Gastrocnemius medialis (tissue), 4 donors: ENCODE data around the gene ALDH8A1. TPM values are rescaled to one million over a fixed set of nuclear protein-coding genes. Genes with fewer than 3 reads are reported as not detected.

Experiments
- ATAC-seq, 2 donors: fragments of 150-250 bp; one replicate each; pipeline ENCODE4 v1.9.1; 2016
- DNase-seq, 2 donors: peaks; one replicate each; pipeline ENCODE4 v3.0.0-alpha.2; 2019
- H3K27ac ChIP-seq, 4 donors: fragments of 200-600 bp; sonication (generic); 1 replicate in 1 of 4; 2 replicates in 3 of 4; pipeline ENCODE4 v1.5.1; 2016 to 2018; ENCODE audit warnings: mild to moderate bottlenecking in 2 of 4, moderate library complexity in 1 of 4
- H3K27me3 ChIP-seq, 3 donors: fragments of 200-600 bp; sonication (generic) in 2 of 3; 1 replicate in 1 of 3; 2 replicates in 2 of 3; pipeline versions ENCODE4 v1.5.1 to v1.6.0; 2016 to 2019; ENCODE audit warnings: mild to moderate bottlenecking in 1 of 3, moderate library complexity in 1 of 3
- H3K36me3 ChIP-seq, 2 donors: fragments of 200-600 bp; sonication (generic) in 1 of 2; one replicate each; pipeline ENCODE4 v1.5.1; 2017 to 2018
- H3K4me1 ChIP-seq, 2 donors: fragments of 200-600 bp; sonication (generic) in 1 of 2; one replicate each; pipeline ENCODE4 v1.5.1; 2016 to 2017; ENCODE audit warnings: mild to moderate bottlenecking in 2 of 2
- H3K4me3 ChIP-seq, 4 donors: fragments of 200-600 bp; sonication (generic) in 3 of 4; 1 replicate in 1 of 4; 2 replicates in 3 of 4; pipeline ENCODE4 v1.5.1; 2016 to 2019; ENCODE audit warnings: mild to moderate bottlenecking in 2 of 4
- H3K9me3 ChIP-seq, 3 donors: fragments of 200-600 bp; sonication (generic) in 2 of 3; 1 replicate in 1 of 3; 2 replicates in 2 of 3; pipeline ENCODE4 v1.5.1; 2016 to 2019
- POLR2A ChIP-seq, 2 donors: fragments of 450-650 bp; IDR thresholded peaks; one replicate each; pipeline ENCODE4 v1.6.1; 2017; ENCODE audit warnings: antibody characterized with exemption in 2 of 2, mild to moderate bottlenecking in 2 of 2, moderate library complexity in 2 of 2
- in situ Hi-C, 4 donors: fragments of 200-750 bp; cut with MboI; loops; one replicate each; pipeline versions ENCODE4 v1.15.0 to v1.8.0; 2017; ENCODE audit warnings: low sequenced_read_pairs in 4 of 4
- intact Hi-C: fragments of 100-400 bp; cut with DNase I; formaldehyde crosslinking; loops from one replicate; pipeline ENCODE4 v1.15.1; 2023; ENCODE audit warnings: low total_unique reads
- total RNA-seq, 4 donors: library from RNA; depleted of rRNA; stranded (reverse); fragments of >200 nt; gene quantifications; one replicate each; pipeline versions ENCODE4 v1.1.0 to v1.2.3, GENCODE V29; 2016
- TF ChIP-seq, protein P1 (sequence below), 5 experiments: fragments of 450-650 bp in 3 of 5; fragments of 200-600 bp in 2 of 5; sonication (generic) in 2 of 5; IDR thresholded peaks in 4 of 5; conservative IDR thresholded peaks in 1 of 5; 1 replicate in 4 of 5; 2 replicates in 1 of 5; pipeline ENCODE4 v1.5.1; 2016 to 2019; ENCODE audit warnings: antibody characterized with exemption in 5 of 5, mild to moderate bottlenecking in 3 of 5, moderate library complexity in 3 of 5

The ALDH8A1 gene
- total RNA-seq, 4 donors from 2014 or later: 0.55 to 2.1 (median 0.58) TPM; not detected in 1

DNA sequence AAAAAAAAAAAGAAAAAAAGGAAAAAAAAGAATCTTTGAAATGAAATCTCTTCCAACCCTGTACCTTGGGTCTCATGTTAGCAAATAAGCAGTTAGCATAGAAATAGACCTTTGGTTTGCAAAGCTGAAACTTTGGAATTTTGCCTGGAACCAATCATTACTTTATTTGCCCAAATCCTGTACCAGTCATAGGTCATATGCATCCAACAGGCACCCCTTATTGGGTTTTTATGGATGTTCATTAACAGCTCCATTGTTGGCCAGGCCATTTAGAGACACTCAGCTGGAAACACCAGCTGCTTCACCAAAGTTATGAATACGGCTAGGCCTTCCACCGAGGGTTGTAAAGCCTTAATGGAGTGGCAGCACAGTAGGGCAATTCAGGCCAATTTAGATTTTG, 53.0 kb downstream of the ALDH8A1 start:
- TF ChIP-seq, protein P1, sequence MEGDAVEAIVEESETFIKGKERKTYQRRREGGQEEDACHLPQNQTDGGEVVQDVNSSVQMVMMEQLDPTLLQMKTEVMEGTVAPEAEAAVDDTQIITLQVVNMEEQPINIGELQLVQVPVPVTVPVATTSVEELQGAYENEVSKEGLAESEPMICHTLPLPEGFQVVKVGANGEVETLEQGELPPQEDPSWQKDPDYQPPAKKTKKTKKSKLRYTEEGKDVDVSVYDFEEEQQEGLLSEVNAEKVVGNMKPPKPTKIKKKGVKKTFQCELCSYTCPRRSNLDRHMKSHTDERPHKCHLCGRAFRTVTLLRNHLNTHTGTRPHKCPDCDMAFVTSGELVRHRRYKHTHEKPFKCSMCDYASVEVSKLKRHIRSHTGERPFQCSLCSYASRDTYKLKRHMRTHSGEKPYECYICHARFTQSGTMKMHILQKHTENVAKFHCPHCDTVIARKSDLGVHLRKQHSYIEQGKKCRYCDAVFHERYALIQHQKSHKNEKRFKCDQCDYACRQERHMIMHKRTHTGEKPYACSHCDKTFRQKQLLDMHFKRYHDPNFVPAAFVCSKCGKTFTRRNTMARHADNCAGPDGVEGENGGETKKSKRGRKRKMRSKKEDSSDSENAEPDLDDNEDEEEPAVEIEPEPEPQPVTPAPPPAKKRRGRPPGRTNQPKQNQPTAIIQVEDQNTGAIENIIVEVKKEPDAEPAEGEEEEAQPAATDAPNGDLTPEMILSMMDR (IDR thresholded peaks at IDR 0.05 in 4 of 5, conservative IDR thresholded peaks at IDR 0.05 in 1 of 5): no peak
- no peak for TF ChIP-seq POLR2A (IDR thresholded peaks at IDR 0.05)
- no peak for ATAC-seq
- intact Hi-C loops: no loop called here

DNA sequence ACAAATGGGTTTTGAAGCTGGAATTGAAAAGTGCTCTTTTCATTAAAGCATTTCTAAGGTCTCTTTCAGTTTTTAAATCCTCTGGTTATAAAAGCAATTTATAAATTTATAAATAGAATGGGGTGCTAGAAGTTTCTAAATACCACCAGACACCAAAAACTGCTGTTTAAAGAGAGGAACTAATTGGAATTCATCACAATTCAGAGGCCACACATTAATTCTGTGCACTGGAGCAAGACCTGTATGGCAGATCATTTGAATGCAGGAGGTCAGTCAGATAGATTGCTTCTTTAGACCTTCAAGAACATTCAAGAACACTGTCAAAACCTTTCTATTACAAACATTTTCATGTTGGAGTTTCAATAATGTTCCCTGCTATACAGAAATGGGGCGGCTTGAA, 55.1 kb downstream of the ALDH8A1 start:
- Histone ChIP-seq H3K4me1 (no peaks in the 10 kb centered on the region), H3K27ac (no peak overlapping the region), H3K27me3 (no peaks in the 10 kb centered on the region), H3K36me3 (no peaks in the 10 kb centered on the region), H3K9me3 (no peaks in the 10 kb centered on the region), H3K4me3 (no peak overlapping the region)
- DNase-seq (no peak), ATAC-seq (no peak)
- intact Hi-C loops: no loop called here
- TF ChIP-seq, protein P1 (IDR thresholded peaks at IDR 0.05 in 4 of 5, conservative IDR thresholded peaks at IDR 0.05 in 1 of 5): no peak
- TF ChIP-seq POLR2A (IDR thresholded peaks at IDR 0.05): no peak
- in situ Hi-C loops: loop anchor here in 1 of 4 donors (25.0 kb wide), 1 partner anchor 732 kb away; no protein-coding TSS in a partner anchor

More for the DNA sequence above, 53.0 kb downstream of the ALDH8A1 start:
- H3K36me3 ChIP-seq: no peaks in the 10 kb centered on the region
- DNase-seq: no peak
- no peak overlapping the region for H3K27ac ChIP-seq
- H3K27me3 ChIP-seq: no peaks in the 10 kb centered on the region
- no peak overlapping the region for H3K4me3 ChIP-seq
- H3K9me3 ChIP-seq: no peaks in the 10 kb centered on the region
- peaks cover 0 to 5% of the 10 kb centered on the region in 2 donors for H3K4me1 ChIP-seq
- in situ Hi-C loops: loop anchor here in 1 of 4 donors (25.0 kb wide), 1 partner anchor 735 kb away; no protein-coding TSS in a partner anchor

DNA sequence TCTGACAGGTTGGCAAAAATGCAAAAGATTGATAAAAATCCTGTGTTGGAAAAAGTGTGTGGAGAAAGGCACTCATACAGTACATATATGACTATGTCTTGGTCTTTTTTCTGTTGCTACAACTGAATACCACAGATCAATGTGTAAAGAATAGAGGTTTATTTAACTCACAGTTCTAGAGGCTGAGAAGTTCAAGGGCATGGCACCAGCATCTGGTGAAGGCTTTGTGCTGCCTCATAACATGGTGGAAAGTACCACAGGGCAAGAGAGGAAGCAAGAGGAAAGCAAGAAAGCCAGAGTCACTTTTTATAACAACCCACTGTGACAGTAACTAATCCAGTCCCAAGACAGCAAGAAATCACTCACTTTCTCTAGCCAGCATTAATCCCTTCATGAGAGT, 57.5 kb downstream of the ALDH8A1 start:
- DNase-seq: no peak
- H3K9me3 ChIP-seq: no peaks in the 10 kb centered on the region
- TF ChIP-seq POLR2A (IDR thresholded peaks at IDR 0.05): no peak
- TF ChIP-seq, protein P1 (IDR thresholded peaks at IDR 0.05 in 4 of 5, conservative IDR thresholded peaks at IDR 0.05 in 1 of 5): no peak
- no peaks in the 10 kb centered on the region for H3K4me1 ChIP-seq
- intact Hi-C loops: no loop called here
- no peak overlapping the region for H3K27ac ChIP-seq
- no peak for ATAC-seq
- no peak overlapping the region for H3K4me3 ChIP-seq
- H3K27me3 ChIP-seq: no peaks in the 10 kb centered on the region
- H3K36me3 ChIP-seq: no peaks in the 10 kb centered on the region
- in situ Hi-C loops: loop anchor here in 1 of 4 donors (25.0 kb wide), 1 partner anchor 730 kb away; no protein-coding TSS in a partner anchor

DNA sequence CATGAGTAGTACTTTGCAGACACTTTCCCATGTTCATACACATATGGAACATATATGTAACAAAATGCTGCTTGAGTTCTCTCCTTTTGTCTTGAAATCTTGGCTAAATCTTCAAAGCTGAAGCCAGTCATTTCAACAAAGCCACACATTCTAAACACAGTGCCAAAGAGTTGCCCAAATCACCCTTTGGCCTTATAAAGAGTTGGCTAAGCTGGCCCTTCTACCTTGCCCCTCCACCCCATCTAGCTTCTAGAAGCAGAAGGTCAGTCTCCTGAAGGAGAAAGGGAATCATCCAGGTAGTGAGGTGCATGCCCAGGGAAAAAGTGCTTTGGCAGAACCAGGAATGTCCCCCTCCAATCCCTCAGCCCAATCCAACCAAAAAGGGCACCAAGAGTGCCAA, 58.3 kb downstream of the ALDH8A1 start:
- no peak for DNase-seq
- TF ChIP-seq POLR2A (IDR thresholded peaks at IDR 0.05): no peak
- TF ChIP-seq, protein P1 (IDR thresholded peaks at IDR 0.05 in 4 of 5, conservative IDR thresholded peaks at IDR 0.05 in 1 of 5): no peak
- Histone ChIP-seq H3K36me3 (no peaks in the 10 kb centered on the region), H3K9me3 (no peaks in the 10 kb centered on the region), H3K27ac (no peak overlapping the region), H3K27me3 (no peaks in the 10 kb centered on the region), H3K4me3 (no peak overlapping the region), H3K4me1 (no peaks in the 10 kb centered on the region)
- intact Hi-C loops: no loop called here
- in situ Hi-C loops: loop anchor here in 1 of 4 donors (25.0 kb wide), 1 partner anchor 729 kb away; no protein-coding TSS in a partner anchor
- no peak for ATAC-seq

DNA sequence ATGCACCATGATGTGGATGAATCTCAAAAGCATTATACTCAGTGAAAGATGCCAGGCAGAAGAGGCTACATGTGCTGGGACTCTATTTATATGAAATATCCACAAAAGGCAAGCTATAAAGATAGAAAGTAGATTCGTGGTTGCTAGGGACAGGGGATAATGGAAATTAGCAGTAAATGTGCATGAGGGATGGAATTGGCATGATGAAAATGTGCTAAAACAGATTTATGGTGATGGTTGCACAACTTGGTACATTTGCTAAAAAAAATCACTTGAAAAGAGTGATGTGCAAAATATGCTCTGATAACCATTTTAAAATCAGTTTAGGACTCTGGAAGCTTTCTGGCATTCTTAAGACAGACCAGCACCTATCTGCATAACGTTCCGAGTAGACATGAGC, 61.6 kb downstream of the ALDH8A1 start:
- intact Hi-C loops: loop anchor here (5.0 kb wide), 1 partner anchor 39 kb away; no protein-coding TSS in a partner anchor
- Histone ChIP-seq H3K36me3 (no peaks in the 10 kb centered on the region), H3K27ac (no peak overlapping the region), H3K27me3 (no peaks in the 10 kb centered on the region), H3K9me3 (no peaks in the 10 kb centered on the region), H3K4me1 (no peaks in the 10 kb centered on the region), H3K4me3 (no peak overlapping the region)
- DNase-seq (no peak), ATAC-seq (no peak)
- in situ Hi-C loops: loop anchor here in 1 of 4 donors (25.0 kb wide), 1 partner anchor 726 kb away; no protein-coding TSS in a partner anchor
- no peak for TF ChIP-seq POLR2A (IDR thresholded peaks at IDR 0.05)
